Measurements from ENCODE around the gene KLF13.

KLF13 gene

GRCh38 chr15:31326156-31326874 lies at the start of gene KLF13:
TSS of gene KLF13 (plus strand) at chr15:31326835. CDS start at chr15:31327213, 378 bp downstream.
- H3K36me3 ChIP-seq (ENCODE audit: control insufficient read depth, insufficient read depth, low read length), result no peaks in the 10 kb centered on the region; the same call in 1 of the 2 replicates
- no peak within 1 kb of the TSS for H3K27ac ChIP-seq (ENCODE audit: low read length)
- no peaks in the 10 kb centered on the region for H3K27me3 ChIP-seq (ENCODE audit: control insufficient read depth, insufficient read depth, low read length)
- no CpG with 5 or more reads among the region's 99 CpGs for WGBS (ENCODE audit: insufficient coverage, insufficient read length)
- peak; percentile 90 for DNase-seq (ENCODE audit: low read depth, low spot score)
- H3K4me1 ChIP-seq (ENCODE audit: control insufficient read depth, insufficient read depth, low read length), result peaks cover 1% of the 10 kb centered on the region; the same call in 1 of the 2 replicates
- H3K9me3 ChIP-seq (ENCODE audit: control insufficient read depth, insufficient read depth, low read length), result no peaks in the 10 kb centered on the region
- peak within 1 kb of the TSS; percentile 98 for H3K4me3 ChIP-seq (ENCODE audit: low read length)

- no peaks in the 10 kb centered on the region for H3K9me3 ChIP-seq (ENCODE audit: control insufficient read depth, insufficient read depth, low read length)
- H3K36me3 ChIP-seq (ENCODE audit: control insufficient read depth, insufficient read depth, low read length), result no peaks in the 10 kb centered on the region
- DNase-seq (ENCODE audit: low read depth, low spot score), result no peak
- no peak overlapping the region for H3K27ac ChIP-seq (ENCODE audit: low read length)
- no CpG with 5 or more reads among the region's 4 CpGs for WGBS (ENCODE audit: insufficient coverage, insufficient read length)
- H3K4me3 ChIP-seq (ENCODE audit: low read length), result no peak overlapping the region
- H3K4me1 ChIP-seq (ENCODE audit: control insufficient read depth, insufficient read depth, low read length), result no peaks in the 10 kb centered on the region; the same call in 1 of the 2 replicates
- H3K27me3 ChIP-seq (ENCODE audit: control insufficient read depth, insufficient read depth, low read length), result no peaks in the 10 kb centered on the region
Observed at GRCh38 chr15:31277335-31278060, 49.1 kb upstream of the KLF13 start.

- no peak for DNase-seq (ENCODE audit: low read depth, low spot score)
- Histone ChIP-seq H3K4me3 (ENCODE audit: low read length) (no peak overlapping the region), H3K9me3 (ENCODE audit: control insufficient read depth, insufficient read depth, low read length) (no peaks in the 10 kb centered on the region), H3K27ac (ENCODE audit: low read length) (no peak overlapping the region), H3K36me3 (ENCODE audit: control insufficient read depth, insufficient read depth, low read length) (no peaks in the 10 kb centered on the region), H3K27me3 (ENCODE audit: control insufficient read depth, insufficient read depth, low read length) (no peaks in the 10 kb centered on the region), H3K4me1 (ENCODE audit: control insufficient read depth, insufficient read depth, low read length) (no peaks in the 10 kb centered on the region; the same call in 1 of the 2 replicates)
- WGBS (ENCODE audit: insufficient coverage, insufficient read length), result no CpG with 5 or more reads among the region's 6 CpGs
Observed at GRCh38 chr15:31278061-31278445, 48.6 kb upstream of the KLF13 start.

GRCh38 chr15:31278544-31279220 lies 48.0 kb upstream of the KLF13 start:
- no peak overlapping the region for H3K27ac ChIP-seq (ENCODE audit: low read length)
- H3K4me1 ChIP-seq (ENCODE audit: control insufficient read depth, insufficient read depth, low read length), result no peaks in the 10 kb centered on the region; the same call in 1 of the 2 replicates
- H3K27me3 ChIP-seq (ENCODE audit: control insufficient read depth, insufficient read depth, low read length), result no peaks in the 10 kb centered on the region
- H3K36me3 ChIP-seq (ENCODE audit: control insufficient read depth, insufficient read depth, low read length), result no peaks in the 10 kb centered on the region
- no peaks in the 10 kb centered on the region for H3K9me3 ChIP-seq (ENCODE audit: control insufficient read depth, insufficient read depth, low read length)
- no CpG with 5 or more reads among the region's 18 CpGs for WGBS (ENCODE audit: insufficient coverage, insufficient read length)
- no peak for DNase-seq (ENCODE audit: low read depth, low spot score)
- H3K4me3 ChIP-seq (ENCODE audit: low read length), result no peak overlapping the region

GRCh38 chr15:31279221-31280045 lies 47.2 kb upstream of the KLF13 start:
- no peak for DNase-seq (ENCODE audit: low read depth, low spot score)
- H3K4me3 ChIP-seq (ENCODE audit: low read length), result no peak overlapping the region
- no peaks in the 10 kb centered on the region; the same call in 1 of the 2 replicates for H3K4me1 ChIP-seq (ENCODE audit: control insufficient read depth, insufficient read depth, low read length)
- no CpG with 5 or more reads among the region's 11 CpGs for WGBS (ENCODE audit: insufficient coverage, insufficient read length)
- no peaks in the 10 kb centered on the region for H3K9me3 ChIP-seq (ENCODE audit: control insufficient read depth, insufficient read depth, low read length)
- no peaks in the 10 kb centered on the region for H3K36me3 ChIP-seq (ENCODE audit: control insufficient read depth, insufficient read depth, low read length)
- no peak overlapping the region for H3K27ac ChIP-seq (ENCODE audit: low read length)
- no peaks in the 10 kb centered on the region for H3K27me3 ChIP-seq (ENCODE audit: control insufficient read depth, insufficient read depth, low read length)

- Histone ChIP-seq H3K9me3 (ENCODE audit: control insufficient read depth, insufficient read depth, low read length) (no peaks in the 10 kb centered on the region), H3K4me1 (ENCODE audit: control insufficient read depth, insufficient read depth, low read length) (no peaks in the 10 kb centered on the region; the same call in 1 of the 2 replicates), H3K27ac (ENCODE audit: low read length) (no peak overlapping the region), H3K27me3 (ENCODE audit: control insufficient read depth, insufficient read depth, low read length) (no peaks in the 10 kb centered on the region), H3K36me3 (ENCODE audit: control insufficient read depth, insufficient read depth, low read length) (no peaks in the 10 kb centered on the region), H3K4me3 (ENCODE audit: low read length) (no peak overlapping the region)
- no CpG with 5 or more reads among the region's 16 CpGs for WGBS (ENCODE audit: insufficient coverage, insufficient read length)
- no peak for DNase-seq (ENCODE audit: low read depth, low spot score)
Observed at GRCh38 chr15:31280046-31280830, 46.4 kb upstream of the KLF13 start.

GRCh38 chr15:31280831-31281216 lies 45.8 kb upstream of the KLF13 start:
- no peaks in the 10 kb centered on the region; the same call in 1 of the 2 replicates for H3K4me1 ChIP-seq (ENCODE audit: control insufficient read depth, insufficient read depth, low read length)
- H3K9me3 ChIP-seq (ENCODE audit: control insufficient read depth, insufficient read depth, low read length), result no peaks in the 10 kb centered on the region
- no peak overlapping the region for H3K27ac ChIP-seq (ENCODE audit: low read length)
- H3K4me3 ChIP-seq (ENCODE audit: low read length), result no peak overlapping the region
- H3K27me3 ChIP-seq (ENCODE audit: control insufficient read depth, insufficient read depth, low read length), result no peaks in the 10 kb centered on the region
- no peak for DNase-seq (ENCODE audit: low read depth, low spot score)
- no CpG with 5 or more reads among the region's 6 CpGs for WGBS (ENCODE audit: insufficient coverage, insufficient read length)
- no peaks in the 10 kb centered on the region for H3K36me3 ChIP-seq (ENCODE audit: control insufficient read depth, insufficient read depth, low read length)

GRCh38 chr15:31283043-31283442 lies 43.6 kb upstream of the KLF13 start:
- no peak for DNase-seq (ENCODE audit: low read depth, low spot score)
- Histone ChIP-seq H3K36me3 (ENCODE audit: control insufficient read depth, insufficient read depth, low read length) (no peaks in the 10 kb centered on the region), H3K4me3 (ENCODE audit: low read length) (no peak overlapping the region), H3K9me3 (ENCODE audit: control insufficient read depth, insufficient read depth, low read length) (no peaks in the 10 kb centered on the region), H3K4me1 (ENCODE audit: control insufficient read depth, insufficient read depth, low read length) (no peaks in the 10 kb centered on the region; the same call in 1 of the 2 replicates), H3K27me3 (ENCODE audit: control insufficient read depth, insufficient read depth, low read length) (no peaks in the 10 kb centered on the region), H3K27ac (ENCODE audit: low read length) (no peak overlapping the region)
- WGBS (ENCODE audit: insufficient coverage, insufficient read length), result no CpG with 5 or more reads among the region's 4 CpGs

GRCh38 chr15:31285772-31286261 lies 40.8 kb upstream of the KLF13 start:
- Histone ChIP-seq H3K4me1 (ENCODE audit: control insufficient read depth, insufficient read depth, low read length) (no peaks in the 10 kb centered on the region), H3K27ac (ENCODE audit: low read length) (no peak overlapping the region), H3K27me3 (ENCODE audit: control insufficient read depth, insufficient read depth, low read length) (no peaks in the 10 kb centered on the region), H3K9me3 (ENCODE audit: control insufficient read depth, insufficient read depth, low read length) (no peaks in the 10 kb centered on the region), H3K36me3 (ENCODE audit: control insufficient read depth, insufficient read depth, low read length) (no peaks in the 10 kb centered on the region), H3K4me3 (ENCODE audit: low read length) (no peak overlapping the region)
- no CpG with 5 or more reads among the region's 1 CpG for WGBS (ENCODE audit: insufficient coverage, insufficient read length)
- no peak for DNase-seq (ENCODE audit: low read depth, low spot score)

All from iPS DF 6.9 (cell line).